ENCODE data around the gene SDC3.

The SDC3 gene

GRCh38 chr1:30883389-30884172 lies 25.0 kb downstream of the SDC3 start:
- TF ChIP-seq POLR2A (IDR thresholded peaks at IDR 0.05; ENCODE audit: low read length) (no peak), GATA1 (IDR thresholded peaks at IDR 0.05; ENCODE audit: low read depth, low read length) (no peak)
- DNase-seq: no peak

- no peak for TF ChIP-seq GATA1 (IDR thresholded peaks at IDR 0.05; ENCODE audit: low read depth, low read length)
- no peak for DNase-seq
These were observed 25.7 kb downstream of the SDC3 start for GRCh38 chr1:30882678-30883388.

GRCh38 chr1:30881319-30882181 lies 27.0 kb downstream of the SDC3 start:
- DNase-seq: no peak

GRCh38 chr1:30880678-30881318 lies 27.8 kb downstream of the SDC3 start:
- DNase-seq: no peak
- no peak for TF ChIP-seq POLR2A (IDR thresholded peaks at IDR 0.05; ENCODE audit: low read length)
- no peak for TF ChIP-seq GATA1 (IDR thresholded peaks at IDR 0.05; ENCODE audit: low read depth, low read length)

More at GRCh38 chr1:30881319-30882181, 27.0 kb downstream of the SDC3 start:
- TF ChIP-seq GATA1 (IDR thresholded peaks at IDR 0.05; ENCODE audit: low read depth, low read length) (no peak), POLR2A (IDR thresholded peaks at IDR 0.05; ENCODE audit: low read length) (no peak)

GRCh38 chr1:30879940-30880677 lies 28.4 kb downstream of the SDC3 start:
- TF ChIP-seq GATA1 (IDR thresholded peaks at IDR 0.05; ENCODE audit: low read depth, low read length): no peak
- no peak for TF ChIP-seq POLR2A (IDR thresholded peaks at IDR 0.05; ENCODE audit: low read length)
- DNase-seq: no peak

- no peak for DNase-seq
- no peak for TF ChIP-seq POLR2A (IDR thresholded peaks at IDR 0.05; ENCODE audit: low read length)
- TF ChIP-seq GATA1 (IDR thresholded peaks at IDR 0.05; ENCODE audit: low read depth, low read length): no peak
These were observed 29.3 kb downstream of the SDC3 start for GRCh38 chr1:30879126-30879786.

- no peak for DNase-seq
- TF ChIP-seq POLR2A (IDR thresholded peaks at IDR 0.05; ENCODE audit: low read length): no peak
- no peak for TF ChIP-seq GATA1 (IDR thresholded peaks at IDR 0.05; ENCODE audit: low read depth, low read length)
These were observed 30.0 kb downstream of the SDC3 start for GRCh38 chr1:30878559-30878958.

GRCh38 chr1:30878016-30878415 lies 30.5 kb downstream of the SDC3 start:
- no peak for TF ChIP-seq POLR2A (IDR thresholded peaks at IDR 0.05; ENCODE audit: low read length)
- no peak for TF ChIP-seq GATA1 (IDR thresholded peaks at IDR 0.05; ENCODE audit: low read depth, low read length)
- no peak for DNase-seq

- TF ChIP-seq GATA1 (IDR thresholded peaks at IDR 0.05; ENCODE audit: low read depth, low read length) (no peak), POLR2A (IDR thresholded peaks at IDR 0.05; ENCODE audit: low read length) (no peak)
- DNase-seq: peak in 1 of 2 experiments; percentile 39
These were observed 31.2 kb downstream of the SDC3 start for GRCh38 chr1:30877205-30877912.

GRCh38 chr1:30876451-30877204 lies 31.9 kb downstream of the SDC3 start:
- TF ChIP-seq POLR2A (IDR thresholded peaks at IDR 0.05; ENCODE audit: low read length): no peak
- TF ChIP-seq GATA1 (IDR thresholded peaks at IDR 0.05; ENCODE audit: low read depth, low read length): no peak
- DNase-seq: no peak

- no peak for TF ChIP-seq POLR2A (IDR thresholded peaks at IDR 0.05; ENCODE audit: low read length)
- TF ChIP-seq GATA1 (IDR thresholded peaks at IDR 0.05; ENCODE audit: low read depth, low read length): no peak
- DNase-seq: no peak
These were observed 32.6 kb downstream of the SDC3 start for GRCh38 chr1:30875916-30876315.

All from erythroblast (primary cell).